ENCODE measurements around the gene RXRA.

RXRA gene

DNA sequence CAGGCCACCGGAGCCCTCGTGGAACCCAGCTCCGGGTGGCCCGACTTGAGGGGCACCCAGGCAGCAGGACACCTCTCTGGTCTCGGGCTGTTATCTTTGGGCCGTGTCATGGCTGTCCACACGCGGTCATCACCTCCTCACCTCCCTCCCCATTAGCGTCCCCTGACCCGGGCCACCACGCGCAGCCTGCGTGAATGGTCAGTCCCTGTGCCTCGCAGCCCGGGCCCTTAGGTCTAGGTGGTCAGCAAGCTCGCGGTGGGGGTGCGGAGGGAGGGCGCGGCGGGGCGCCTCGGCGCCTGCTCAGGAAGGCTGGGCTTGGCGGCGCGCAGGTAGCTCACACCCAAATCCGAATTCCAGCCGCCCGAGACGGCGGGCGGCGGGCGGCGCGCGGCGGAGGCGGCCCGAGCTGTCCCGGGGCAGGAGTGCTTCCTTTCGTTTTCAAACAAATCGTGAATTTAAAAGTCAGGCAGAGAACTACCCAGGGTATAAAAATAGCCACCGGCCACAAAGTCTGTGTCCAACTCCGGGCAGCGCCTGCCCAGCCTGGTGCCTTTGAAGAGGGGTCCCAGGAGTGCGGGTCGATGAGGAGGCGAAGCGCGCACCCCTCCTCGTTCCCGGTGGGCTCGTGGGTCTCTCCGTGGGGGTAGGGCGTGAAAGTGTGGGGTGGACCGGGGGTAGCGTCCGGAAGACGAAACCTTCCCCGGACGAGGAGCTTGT is 1.0 kb upstream of the RXRA start (continued):
- TF ChIP-seq, protein P1, sequence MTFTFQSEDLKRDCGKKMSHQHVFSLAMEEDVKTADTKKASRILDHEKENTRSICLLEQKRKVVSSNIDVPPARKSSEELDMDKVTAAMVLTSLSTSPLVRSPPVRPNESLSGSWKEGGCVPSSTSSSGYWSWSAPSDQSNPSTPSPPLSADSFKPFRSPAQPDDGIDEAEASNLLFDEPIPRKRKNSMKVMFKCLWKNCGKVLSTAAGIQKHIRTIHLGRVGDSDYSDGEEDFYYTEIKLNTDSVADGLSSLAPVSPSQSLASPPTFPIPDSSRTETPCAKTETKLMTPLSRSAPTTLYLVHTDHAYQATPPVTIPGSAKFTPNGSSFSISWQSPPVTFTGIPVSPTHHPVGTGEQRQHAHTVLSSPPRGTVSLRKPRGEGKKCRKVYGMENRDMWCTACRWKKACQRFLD (tag by site-specific recombination; IDR thresholded peaks at IDR 0.05) = no peak
- TF ChIP-seq, protein P2, sequence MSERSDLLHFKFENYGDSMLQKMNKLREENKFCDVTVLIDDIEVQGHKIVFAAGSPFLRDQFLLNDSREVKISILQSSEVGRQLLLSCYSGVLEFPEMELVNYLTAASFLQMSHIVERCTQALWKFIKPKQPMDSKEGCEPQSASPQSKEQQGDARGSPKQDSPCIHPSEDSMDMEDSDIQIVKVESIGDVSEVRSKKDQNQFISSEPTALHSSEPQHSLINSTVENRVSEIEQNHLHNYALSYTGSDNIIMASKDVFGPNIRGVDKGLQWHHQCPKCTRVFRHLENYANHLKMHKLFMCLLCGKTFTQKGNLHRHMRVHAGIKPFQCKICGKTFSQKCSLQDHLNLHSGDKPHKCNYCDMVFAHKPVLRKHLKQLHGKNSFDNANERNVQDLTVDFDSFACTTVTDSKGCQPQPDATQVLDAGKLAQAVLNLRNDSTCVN (tag by site-specific recombination; optimal IDR thresholded peaks at IDR 0.05) = peak; percentile 70
- TF ChIP-seq, protein P3, sequence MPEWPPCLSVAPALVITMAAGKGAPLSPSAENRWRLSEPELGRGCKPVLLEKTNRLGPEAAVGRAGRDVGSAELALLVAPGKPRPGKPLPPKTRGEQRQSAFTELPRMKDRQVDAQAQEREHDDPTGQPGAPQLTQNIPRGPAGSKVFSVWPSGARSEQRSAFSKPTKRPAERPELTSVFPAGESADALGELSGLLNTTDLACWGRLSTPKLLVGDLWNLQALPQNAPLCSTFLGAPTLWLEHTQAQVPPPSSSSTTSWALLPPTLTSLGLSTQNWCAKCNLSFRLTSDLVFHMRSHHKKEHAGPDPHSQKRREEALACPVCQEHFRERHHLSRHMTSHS (tag by site-specific recombination; IDR thresholded peaks at IDR 0.05) = no peak
- TF ChIP-seq ZNF23 (tag by site-specific recombination; IDR thresholded peaks at IDR 0.05; ENCODE audit: borderline replicate concordance) (no peak), ZNF223 (tag by site-specific recombination; IDR thresholded peaks at IDR 0.05) (0 out of 2 replicates have a peak, but pooled peaks have one; percentile 35), FEZF1 (tag by site-specific recombination; IDR thresholded peaks at IDR 0.05) (no peak), ZNF10 (tag by site-specific recombination; IDR thresholded peaks at IDR 0.05) (peak; percentile 80), ZBTB7A (tag by site-specific recombination; IDR thresholded peaks at IDR 0.05; ENCODE audit: low read depth) (peak; percentile 49; the same call in 1 of the 2 replicates), KLF1 (tag by site-specific recombination; IDR thresholded peaks at IDR 0.05) (0 out of 2 replicates have a peak, but pooled peaks have one; percentile 10)
- TF ChIP-seq, protein P4, sequence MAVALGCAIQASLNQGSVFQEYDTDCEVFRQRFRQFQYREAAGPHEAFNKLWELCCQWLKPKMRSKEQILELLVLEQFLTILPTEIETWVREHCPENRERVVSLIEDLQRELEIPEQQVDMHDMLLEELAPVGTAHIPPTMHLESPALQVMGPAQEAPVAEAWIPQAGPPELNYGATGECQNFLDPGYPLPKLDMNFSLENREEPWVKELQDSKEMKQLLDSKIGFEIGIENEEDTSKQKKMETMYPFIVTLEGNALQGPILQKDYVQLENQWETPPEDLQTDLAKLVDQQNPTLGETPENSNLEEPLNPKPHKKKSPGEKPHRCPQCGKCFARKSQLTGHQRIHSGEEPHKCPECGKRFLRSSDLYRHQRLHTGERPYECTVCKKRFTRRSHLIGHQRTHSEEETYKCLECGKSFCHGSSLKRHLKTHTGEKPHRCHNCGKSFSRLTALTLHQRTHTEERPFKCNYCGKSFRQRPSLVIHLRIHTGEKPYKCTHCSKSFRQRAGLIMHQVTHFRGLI (tag by site-specific recombination; IDR thresholded peaks at IDR 0.05) = peak; percentile 55; the same call in 1 of the 2 replicates
- TF ChIP-seq, protein P5, sequence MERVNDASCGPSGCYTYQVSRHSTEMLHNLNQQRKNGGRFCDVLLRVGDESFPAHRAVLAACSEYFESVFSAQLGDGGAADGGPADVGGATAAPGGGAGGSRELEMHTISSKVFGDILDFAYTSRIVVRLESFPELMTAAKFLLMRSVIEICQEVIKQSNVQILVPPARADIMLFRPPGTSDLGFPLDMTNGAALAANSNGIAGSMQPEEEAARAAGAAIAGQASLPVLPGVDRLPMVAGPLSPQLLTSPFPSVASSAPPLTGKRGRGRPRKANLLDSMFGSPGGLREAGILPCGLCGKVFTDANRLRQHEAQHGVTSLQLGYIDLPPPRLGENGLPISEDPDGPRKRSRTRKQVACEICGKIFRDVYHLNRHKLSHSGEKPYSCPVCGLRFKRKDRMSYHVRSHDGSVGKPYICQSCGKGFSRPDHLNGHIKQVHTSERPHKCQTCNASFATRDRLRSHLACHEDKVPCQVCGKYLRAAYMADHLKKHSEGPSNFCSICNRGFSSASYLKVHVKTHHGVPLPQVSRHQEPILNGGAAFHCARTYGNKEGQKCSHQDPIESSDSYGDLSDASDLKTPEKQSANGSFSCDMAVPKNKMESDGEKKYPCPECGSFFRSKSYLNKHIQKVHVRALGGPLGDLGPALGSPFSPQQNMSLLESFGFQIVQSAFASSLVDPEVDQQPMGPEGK (tag by site-specific recombination; IDR thresholded peaks at IDR 0.05) = peak; percentile 21; the same call in 1 of the 2 replicates

DNA sequence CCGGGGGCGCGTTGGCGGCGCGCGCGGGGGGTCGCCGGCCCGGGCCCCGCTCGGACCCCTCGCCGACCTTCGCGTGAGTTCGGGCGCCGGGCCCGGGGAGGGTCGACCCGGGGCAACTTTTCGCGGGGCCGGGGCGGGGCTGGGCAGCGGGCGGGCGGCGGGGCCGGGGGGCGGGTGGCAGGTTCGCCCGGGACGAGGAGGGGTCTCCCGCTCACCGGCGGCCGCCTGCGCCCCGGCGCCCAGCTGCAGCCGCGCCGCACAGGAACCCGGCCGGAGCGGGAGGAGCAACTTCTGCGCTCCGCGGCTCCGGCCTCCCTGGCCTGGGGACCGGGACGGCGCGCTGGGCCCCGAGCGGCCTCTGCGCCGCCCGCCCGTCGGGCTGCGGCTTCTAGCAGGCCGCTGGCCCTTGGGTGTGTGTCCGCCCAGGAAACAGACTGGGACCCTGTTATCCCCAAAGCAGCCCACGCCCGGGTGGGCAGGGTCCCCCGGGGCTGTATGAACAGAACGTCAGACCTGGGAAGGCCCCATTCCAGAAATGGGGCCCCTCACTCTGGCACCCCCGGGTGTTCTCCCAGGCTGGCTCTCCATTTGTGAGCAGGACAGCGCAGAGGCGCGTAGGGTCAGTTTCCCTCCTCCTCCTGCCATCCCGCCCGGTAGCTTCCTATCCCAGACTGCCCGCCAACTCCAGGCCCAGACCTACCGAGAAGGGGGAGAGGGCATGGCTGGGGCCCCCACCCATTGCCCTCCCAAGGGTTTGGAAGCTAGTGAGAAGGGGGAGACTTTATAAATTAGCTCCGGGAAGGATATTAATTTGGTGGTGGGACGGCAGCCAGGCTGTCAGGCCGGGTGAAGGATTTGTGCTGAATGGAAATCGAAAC is 708 bp downstream of the RXRA start:
- Histone ChIP-seq H3K4me3 (ENCODE audit: low read depth, low read length) (peak overlapping the region; percentile 64), H3K4me1 (ENCODE audit: control insufficient read depth, insufficient read depth, low read length) (no peaks in the 10 kb centered on the region), H3K36me3 (ENCODE audit: control insufficient read depth in 2 of 2, insufficient read depth in 1 of 2, low read length in 2 of 2) (no peaks in the 10 kb centered on the region), H3K9me3 (ENCODE audit: control insufficient read depth, insufficient read depth, low read depth, low read length) (no peaks in the 10 kb centered on the region), H3K27ac (ENCODE audit: extremely low read depth, low read depth, low read length) (peak overlapping the region; percentile 47; the same call in 1 of the 2 replicates)
- CTCF ChIA-PET = interaction anchor here (1.2 to 2.6 kb wide), 2 partner anchors 116 to 156 kb away, joined by 4 to 13 read pairs; no protein-coding TSS in a partner anchor
- POLR2A ChIA-PET = interaction anchor here (0.6 to 1.4 kb wide), 4 partner anchors 9 to 116 kb away, joined by 3 to 5 read pairs (median 4); no protein-coding TSS in a partner anchor
- no peak for TF ChIP-seq ZNF138 (tag by site-specific recombination; IDR thresholded peaks at IDR 0.05; ENCODE audit: borderline replicate concordance)
- peak; percentile 34; the same call in 1 of the 2 replicates for TF ChIP-seq YY1 (tag by site-specific recombination; IDR thresholded peaks at IDR 0.05)
- TF ChIP-seq ZNF623 (tag by site-specific recombination; IDR thresholded peaks at IDR 0.05) = no peak
- peak; percentile 69 for TF ChIP-seq ZNF76 (tag by site-specific recombination; IDR thresholded peaks at IDR 0.05; ENCODE audit: borderline replicate concordance, low read depth)
- TF ChIP-seq ZNF561 (tag by site-specific recombination; IDR thresholded peaks at IDR 0.05; ENCODE audit: borderline replicate concordance) = peak; percentile 65; the same call in 1 of the 2 replicates
- TF ChIP-seq, protein P6, sequence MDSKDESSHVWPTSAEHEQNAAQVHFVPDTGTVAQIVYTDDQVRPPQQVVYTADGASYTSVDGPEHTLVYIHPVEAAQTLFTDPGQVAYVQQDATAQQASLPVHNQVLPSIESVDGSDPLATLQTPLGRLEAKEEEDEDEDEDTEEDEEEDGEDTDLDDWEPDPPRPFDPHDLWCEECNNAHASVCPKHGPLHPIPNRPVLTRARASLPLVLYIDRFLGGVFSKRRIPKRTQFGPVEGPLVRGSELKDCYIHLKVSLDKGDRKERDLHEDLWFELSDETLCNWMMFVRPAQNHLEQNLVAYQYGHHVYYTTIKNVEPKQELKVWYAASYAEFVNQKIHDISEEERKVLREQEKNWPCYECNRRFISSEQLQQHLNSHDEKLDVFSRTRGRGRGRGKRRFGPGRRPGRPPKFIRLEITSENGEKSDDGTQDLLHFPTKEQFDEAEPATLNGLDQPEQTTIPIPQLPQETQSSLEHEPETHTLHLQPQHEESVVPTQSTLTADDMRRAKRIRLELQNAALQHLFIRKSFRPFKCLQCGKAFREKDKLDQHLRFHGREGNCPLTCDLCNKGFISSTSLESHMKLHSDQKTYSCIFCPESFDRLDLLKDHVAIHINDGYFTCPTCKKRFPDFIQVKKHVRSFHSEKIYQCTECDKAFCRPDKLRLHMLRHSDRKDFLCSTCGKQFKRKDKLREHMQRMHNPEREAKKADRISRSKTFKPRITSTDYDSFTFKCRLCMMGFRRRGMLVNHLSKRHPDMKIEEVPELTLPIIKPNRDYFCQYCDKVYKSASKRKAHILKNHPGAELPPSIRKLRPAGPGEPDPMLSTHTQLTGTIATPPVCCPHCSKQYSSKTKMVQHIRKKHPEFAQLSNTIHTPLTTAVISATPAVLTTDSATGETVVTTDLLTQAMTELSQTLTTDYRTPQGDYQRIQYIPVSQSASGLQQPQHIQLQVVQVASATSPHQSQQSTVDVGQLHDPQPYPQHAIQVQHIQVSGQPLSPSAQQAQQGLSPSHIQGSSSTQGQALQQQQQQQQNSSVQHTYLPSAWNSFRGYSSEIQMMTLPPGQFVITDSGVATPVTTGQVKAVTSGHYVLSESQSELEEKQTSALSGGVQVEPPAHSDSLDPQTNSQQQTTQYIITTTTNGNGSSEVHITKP (tag by site-specific recombination; IDR thresholded peaks at IDR 0.05) = 0 out of 2 replicates have a peak, but pooled peaks have one; percentile 43
- no peak for TF ChIP-seq ZNF837 (tag by site-specific recombination; IDR thresholded peaks at IDR 0.05)
- peak; percentile 40 for TF ChIP-seq GLIS2 (tag by site-specific recombination; IDR thresholded peaks at IDR 0.05)
- no peak for TF ChIP-seq ZNF146 (tag by site-specific recombination; IDR thresholded peaks at IDR 0.05)
- peak; percentile 72 for TF ChIP-seq ZBTB8A (tag by site-specific recombination; IDR thresholded peaks at IDR 0.05)

Measured in HEK293 (cell line).